Astrocyte (in vitro differentiated cells and primary cell): ENCODE data around the gene TNRC18.

Experiments
- CTCF ChIP-seq: IDR thresholded peaks from 2 replicates; pipeline ENCODE4 v1.5.1; 2011; ENCODE audit warnings: low read depth, mild to moderate bottlenecking, inconsistent platforms, low read length, moderate library complexity; ENCODE audit not compliant: insufficient read depth
- EZH2 ChIP-seq: IDR thresholded peaks from 2 replicates; pipeline ENCODE4 v1.6.1; 2012; ENCODE audit warnings: mild to moderate bottlenecking, low read length, inconsistent platforms; ENCODE audit not compliant: insufficient read depth

GRCh38 chr7:5403442-5403841 lies 20.2 kb downstream of the TNRC18 start:
- TF ChIP-seq CTCF (no peak), EZH2 (no peak)
